ENCODE results near the gene PSMA3. TPM values are rescaled to one million over a fixed set of nuclear protein-coding genes. Genes with fewer than 3 reads are reported as not detected.
A peak's percentile ranks its signal among the peaks of the same experiment; 100 is the strongest.

Gene PSMA3
- total and polyA plus RNA-seq, 2 of the 8 experiments (the other 6 are each of a cell fraction or from before 2014, with no cell fraction given), result 285 to 507 TPM

DNA sequence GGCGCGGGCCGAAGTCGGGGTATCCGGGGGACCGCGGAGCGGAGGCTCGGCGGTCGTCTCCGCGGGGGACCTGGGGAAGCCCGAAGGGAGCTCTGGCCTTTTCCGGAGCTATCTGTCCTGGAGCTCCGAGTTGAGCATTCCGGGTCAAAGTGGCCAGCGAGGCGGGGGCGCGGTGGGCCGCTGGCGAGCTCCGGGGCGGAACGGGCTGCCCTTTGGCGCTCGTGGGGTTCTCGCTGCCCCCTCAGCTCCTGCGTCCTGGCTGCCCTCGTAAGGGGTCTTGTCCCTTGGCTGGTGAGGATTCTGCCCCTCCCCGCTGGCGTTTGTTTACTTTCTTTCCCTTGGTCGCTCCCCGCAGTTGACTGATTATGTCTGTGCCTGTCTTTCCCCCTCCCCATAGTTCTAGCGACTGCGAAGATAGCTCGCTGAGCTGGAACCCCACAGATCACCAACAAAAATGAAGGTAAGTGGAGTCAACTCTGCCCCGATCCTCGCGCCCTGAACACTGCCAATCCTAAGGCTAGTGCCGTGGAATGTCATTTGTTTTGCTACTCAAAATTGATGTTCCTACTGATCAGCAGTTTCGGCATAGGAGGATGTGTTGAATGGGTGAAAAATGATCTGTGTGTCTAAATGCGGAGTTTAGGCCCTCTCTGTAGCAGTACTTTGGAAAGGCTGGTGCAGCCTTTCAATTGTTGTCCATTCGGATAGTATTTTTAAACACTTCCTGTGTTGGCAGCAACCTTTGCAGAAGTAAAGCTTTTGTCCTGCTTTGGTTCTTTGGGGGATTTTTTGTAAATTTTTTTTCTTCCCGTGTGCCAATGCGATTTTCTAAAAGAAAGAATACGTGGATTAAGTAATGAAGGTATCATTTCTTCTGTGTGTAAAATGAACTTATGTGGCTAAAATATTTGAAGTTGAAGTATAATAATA is 55.0 kb downstream of the PSMA3 start (continued):
- no peak for TF ChIP-seq SP1 (IDR thresholded peaks at IDR 0.05; ENCODE audit: low read depth, low read length)
- peak; percentile 69 for TF ChIP-seq ASH2L (IDR thresholded peaks at IDR 0.05; ENCODE audit: low read length)
- TF ChIP-seq RXRA (IDR thresholded peaks at IDR 0.05; ENCODE audit: insufficient read depth, low read depth, low read length), result no peak
- peak; percentile 16; the same call in 1 of the 2 replicates for TF ChIP-seq TAF1 (IDR thresholded peaks at IDR 0.05; ENCODE audit: low read depth, low read length)
- TF ChIP-seq EP300 (IDR thresholded peaks at IDR 0.05; ENCODE audit: borderline replicate concordance in 1 of 2, low read depth in 2 of 2, low read length in 2 of 2), result no peak
- TF ChIP-seq RBBP5 (IDR thresholded peaks at IDR 0.05; ENCODE audit: borderline replicate concordance, low read depth, low read length), result peak; percentile 68; the same call in 1 of the 2 replicates
- no peak for TF ChIP-seq POLR2A (IDR thresholded peaks at IDR 0.05; ENCODE audit: control extremely low read depth in 1 of 2, low read depth in 2 of 2, low read length in 2 of 2)
- peak; percentile 79 for TF ChIP-seq SAP30 (IDR thresholded peaks at IDR 0.05; ENCODE audit: insufficient read depth, insufficient replicate concordance, low read length)
- TF ChIP-seq, protein P1, sequence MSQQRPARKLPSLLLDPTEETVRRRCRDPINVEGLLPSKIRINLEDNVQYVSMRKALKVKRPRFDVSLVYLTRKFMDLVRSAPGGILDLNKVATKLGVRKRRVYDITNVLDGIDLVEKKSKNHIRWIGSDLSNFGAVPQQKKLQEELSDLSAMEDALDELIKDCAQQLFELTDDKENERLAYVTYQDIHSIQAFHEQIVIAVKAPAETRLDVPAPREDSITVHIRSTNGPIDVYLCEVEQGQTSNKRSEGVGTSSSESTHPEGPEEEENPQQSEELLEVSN (IDR thresholded peaks at IDR 0.05), result no peak
- TF ChIP-seq, protein P2, sequence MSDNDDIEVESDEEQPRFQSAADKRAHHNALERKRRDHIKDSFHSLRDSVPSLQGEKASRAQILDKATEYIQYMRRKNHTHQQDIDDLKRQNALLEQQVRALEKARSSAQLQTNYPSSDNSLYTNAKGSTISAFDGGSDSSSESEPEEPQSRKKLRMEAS (IDR thresholded peaks at IDR 0.05), result no peak
- no peak for TF ChIP-seq SIX5 (IDR thresholded peaks at IDR 0.05; ENCODE audit: low read depth, low read length)
- no peak for TF ChIP-seq KDM1A (IDR thresholded peaks at IDR 0.05; ENCODE audit: borderline replicate concordance, low read length)
- TF ChIP-seq, protein P3, sequence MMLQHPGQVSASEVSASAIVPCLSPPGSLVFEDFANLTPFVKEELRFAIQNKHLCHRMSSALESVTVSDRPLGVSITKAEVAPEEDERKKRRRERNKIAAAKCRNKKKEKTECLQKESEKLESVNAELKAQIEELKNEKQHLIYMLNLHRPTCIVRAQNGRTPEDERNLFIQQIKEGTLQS (IDR thresholded peaks at IDR 0.05; ENCODE audit: insufficient read depth, low read depth, low read length), result no peak
- no peak for TF ChIP-seq HDAC2 (IDR thresholded peaks at IDR 0.05; ENCODE audit: borderline replicate concordance in 1 of 2, low read depth in 2 of 2, low read length in 2 of 2)
